ENCODE results near the gene PNP. TPM values are rescaled to one million over a fixed set of nuclear protein-coding genes. Genes with fewer than 3 reads are reported as not detected.
"Not testable (repeated sequence)": the region's sequence is repeated elsewhere in the genome, so short reads cannot be mapped to it uniquely, and the experiment has no call there.

PNP gene
- total RNA-seq, 1 donor from 2014 or later: 9.2 TPM

DNA sequence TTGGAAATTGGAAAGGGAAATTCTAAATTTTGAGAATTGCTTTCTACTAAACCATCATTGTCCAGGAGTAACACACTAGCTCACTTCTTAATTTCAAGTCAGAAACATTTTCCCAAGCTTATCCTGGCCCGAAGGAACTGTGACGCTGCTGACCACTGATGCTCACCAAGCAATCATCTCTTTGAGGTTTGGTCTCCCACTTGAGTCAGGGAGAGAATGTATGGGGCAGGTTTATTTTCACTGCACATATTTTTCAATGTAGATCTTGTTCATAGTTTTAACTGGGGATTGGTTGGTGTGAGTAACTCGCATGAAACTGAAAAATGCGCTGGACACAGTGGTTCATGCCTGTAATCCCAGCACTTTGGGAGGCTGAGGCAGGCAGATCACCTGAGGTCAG, 23.3 kb downstream of the PNP start:
- no peak for DNase-seq

DNA sequence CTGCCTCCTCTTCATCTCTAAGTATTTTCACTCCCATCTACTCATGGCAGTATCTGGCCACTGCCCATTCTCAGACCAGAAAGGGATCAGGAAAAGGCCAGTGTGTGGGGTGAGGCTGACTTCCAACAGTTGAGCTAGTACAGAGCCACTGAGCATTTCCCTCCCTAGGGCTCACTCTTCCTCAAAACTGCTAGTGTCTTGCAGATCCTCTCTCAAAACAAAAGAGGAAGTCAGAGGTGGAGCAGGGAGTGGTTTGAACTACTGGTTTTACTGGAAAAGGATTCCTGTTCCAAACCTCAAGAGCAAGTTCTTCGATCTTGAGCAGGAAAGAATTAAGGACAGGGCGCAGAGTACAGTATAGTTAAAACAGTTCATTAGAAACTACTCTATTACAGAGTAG, 24.4 kb downstream of the PNP start:
- DNase-seq: no peak

DNA sequence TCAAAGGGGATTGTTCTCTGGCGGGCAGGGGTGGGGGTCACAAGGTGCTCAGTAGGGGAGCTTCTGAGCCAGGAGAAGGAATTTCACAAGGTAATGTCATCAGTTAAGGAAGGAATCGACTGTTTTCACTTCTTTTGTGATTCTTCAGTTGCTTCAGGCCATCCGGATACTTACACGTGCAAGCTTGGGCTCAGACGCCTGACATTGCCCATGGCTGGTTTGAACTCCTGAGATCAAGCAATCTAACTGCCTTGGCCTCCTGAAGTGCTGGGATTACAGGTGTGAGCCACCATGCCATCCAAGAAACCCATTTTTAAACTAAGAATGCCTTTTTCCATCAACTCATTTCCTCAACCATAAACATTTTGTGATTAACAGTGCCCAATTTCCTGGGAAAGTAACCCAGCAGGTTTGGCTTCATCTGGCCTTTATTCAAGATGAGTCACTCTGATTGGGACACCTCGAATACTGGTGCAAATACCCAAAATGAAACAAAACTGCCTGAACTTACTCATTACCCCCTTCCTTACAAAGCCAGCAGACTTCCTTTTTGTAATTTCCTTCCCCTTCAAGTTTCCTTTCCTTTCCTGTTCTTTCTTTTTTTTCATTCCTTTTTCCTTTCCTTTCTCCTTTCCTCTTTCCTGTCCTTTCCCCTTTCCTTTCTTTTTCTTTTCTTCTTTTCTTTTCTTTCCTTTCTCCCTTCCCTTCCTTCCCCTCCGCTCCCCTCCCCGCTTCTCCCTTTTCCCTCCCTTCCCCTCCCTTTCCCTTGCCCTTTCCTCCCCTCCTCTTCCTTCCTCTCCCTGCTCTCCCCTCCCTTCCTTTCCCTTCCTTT, 25.9 kb downstream of the PNP start:
- no peak for DNase-seq

DNA sequence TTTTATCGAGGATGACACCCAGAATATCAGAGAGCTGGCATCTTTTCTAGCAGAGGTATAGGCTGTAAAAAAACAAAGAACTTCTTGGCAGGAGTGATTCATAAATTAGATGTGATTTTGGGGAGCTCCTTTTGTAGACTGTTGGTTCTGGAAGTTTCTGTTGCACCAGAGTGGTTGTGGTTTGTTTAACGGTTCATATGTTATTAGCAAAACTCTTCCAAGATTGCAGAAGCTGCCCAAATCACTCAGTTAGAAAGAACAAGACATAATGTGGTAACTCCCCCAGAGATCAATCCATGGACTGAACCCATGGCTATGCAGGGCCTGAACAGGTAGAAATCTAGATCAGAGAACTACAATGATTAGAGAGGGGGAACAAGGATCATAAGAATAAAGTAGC, 29.4 kb downstream of the PNP start:
- DNase-seq: no peak

DNA sequence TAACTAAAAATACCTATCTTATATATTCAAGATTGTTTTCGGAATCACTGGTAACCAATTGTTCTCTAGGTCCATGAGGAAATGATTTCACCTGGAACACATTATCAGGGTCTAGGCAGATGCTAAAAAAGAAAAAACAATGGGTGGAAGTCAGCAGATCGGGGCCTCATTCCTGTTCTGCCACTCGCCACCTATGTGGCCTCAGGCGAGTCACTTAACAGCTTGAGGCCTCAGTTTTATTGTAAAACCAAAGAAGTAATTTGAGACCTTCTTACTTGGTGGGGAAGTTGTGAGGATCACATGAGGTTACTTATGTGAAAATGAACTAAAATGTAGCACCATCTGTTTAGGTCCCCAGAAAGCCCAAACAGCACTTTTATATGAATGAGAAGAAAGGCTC, 29.9 kb downstream of the PNP start:
- no peak for DNase-seq

DNA sequence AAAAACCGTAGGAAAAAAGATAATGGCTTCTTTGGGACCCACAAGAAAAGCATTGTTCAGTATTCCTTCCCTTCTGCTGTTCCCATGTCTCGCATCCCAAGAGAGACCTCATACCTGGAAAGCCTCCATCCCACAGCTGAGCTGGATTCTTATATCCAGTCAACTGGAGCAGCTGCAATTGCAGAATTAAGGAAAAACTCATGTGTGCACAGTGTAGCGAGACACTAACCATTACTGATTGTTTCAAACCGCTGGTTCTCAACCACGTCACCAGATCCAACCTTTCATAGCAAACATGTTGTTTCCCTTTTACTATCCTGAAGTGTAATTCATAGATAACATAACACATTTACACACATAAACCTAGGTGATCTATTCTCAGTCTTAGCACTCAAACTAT, 30.7 kb downstream of the PNP start:
- DNase-seq: no peak

DNA sequence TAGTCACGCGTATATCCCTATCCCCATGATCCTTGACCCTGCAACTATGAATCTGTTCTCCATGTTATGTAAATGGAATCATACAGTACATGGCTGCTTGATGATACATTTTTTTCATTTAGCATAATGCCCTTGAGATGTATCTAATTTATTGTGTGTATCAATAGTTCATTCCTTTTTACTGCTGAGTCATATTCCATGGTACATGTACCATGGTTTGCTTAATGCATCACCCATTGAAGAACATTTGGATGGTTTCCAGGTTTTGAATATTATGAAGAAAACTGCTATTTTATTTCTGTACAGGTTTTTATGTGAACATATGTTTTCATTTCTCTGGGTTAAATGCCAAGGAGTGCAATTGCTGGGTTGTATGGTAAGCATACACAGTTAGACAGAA, 32.1 kb downstream of the PNP start:
- no peak for DNase-seq

DNA sequence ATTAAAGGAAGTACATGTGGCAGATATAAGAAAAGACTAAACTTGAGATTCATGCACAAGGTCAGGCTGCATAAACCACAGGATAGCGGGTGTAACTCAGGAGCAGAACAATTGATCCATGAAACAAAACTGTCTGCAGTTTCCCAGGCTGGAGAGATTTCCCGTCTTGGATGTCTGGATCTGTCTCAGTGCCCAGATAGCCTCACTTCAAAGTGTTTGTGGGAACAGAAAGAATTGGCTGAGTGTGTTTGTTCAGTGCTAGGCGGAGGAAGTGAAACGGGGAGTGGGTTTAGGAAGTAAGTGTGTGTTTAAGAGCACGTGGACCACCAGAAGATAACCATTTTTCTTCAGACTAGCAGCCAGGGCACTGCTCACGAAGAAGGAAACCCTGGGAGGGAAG, 34.7 kb downstream of the PNP start:
- no peak for DNase-seq

DNA sequence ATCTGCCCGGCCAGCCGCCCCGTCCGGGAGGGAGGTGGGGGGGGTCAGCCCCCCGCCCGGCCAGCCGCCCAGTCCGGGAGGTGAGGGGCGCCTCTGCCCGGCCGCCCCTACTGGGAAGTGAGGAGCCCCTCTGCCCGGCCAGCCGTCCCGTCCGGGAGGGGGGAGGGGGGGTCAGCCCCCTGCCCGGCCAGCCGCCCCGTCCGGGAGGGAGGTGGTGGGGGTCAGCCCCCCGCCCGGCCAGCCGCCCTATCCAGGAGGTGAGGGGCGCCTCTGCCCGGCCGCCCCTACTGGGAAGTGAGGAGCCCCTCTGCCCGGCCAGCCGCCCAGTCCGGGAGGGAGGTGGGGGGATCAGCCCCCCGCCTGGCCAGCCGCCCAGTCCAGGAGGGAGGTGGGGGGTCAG, 37.1 kb downstream of the PNP start:
- DNase-seq: not testable (repeated sequence)

DNA sequence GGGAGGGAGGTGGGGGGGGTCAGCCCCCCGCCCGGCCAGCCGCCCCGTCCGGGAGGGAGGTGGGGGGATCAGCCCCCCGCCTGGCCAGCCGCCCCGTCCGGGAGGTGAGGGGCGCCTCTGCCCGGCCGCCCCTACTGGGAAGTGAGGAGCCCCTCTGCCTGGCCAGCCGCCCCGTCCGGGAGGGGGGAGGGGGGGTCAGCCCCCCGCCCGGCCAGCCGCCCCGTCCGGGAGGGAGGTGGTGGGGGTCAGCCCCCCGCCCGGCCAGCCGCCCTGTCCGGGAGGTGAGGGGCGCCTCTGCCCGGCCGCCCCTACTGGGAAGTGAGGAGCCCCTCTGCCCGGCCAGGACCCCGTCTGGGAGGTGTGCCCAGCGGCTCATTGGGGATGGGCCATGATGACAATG, 37.5 kb downstream of the PNP start:
- DNase-seq: not testable (repeated sequence)

DNA sequence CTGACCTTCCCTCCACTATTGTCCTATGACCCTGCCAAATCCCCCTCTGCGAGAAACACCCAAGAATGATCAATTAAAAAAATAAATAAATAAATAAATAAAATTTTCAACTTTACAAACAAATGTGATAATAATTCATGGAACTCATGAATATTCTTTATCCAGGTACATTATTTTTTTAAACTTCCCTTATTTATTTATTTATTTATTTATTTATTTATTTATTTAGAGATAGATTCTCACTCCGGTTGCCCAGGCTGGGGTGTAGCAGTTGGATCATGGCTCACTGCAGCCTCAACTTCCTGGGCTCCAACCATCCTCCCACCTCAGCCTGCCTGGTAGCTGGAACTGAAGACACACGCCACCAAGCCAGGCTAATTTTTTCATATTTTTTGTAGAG, 38.3 kb downstream of the PNP start:
- not testable (repeated sequence) for DNase-seq

DNA sequence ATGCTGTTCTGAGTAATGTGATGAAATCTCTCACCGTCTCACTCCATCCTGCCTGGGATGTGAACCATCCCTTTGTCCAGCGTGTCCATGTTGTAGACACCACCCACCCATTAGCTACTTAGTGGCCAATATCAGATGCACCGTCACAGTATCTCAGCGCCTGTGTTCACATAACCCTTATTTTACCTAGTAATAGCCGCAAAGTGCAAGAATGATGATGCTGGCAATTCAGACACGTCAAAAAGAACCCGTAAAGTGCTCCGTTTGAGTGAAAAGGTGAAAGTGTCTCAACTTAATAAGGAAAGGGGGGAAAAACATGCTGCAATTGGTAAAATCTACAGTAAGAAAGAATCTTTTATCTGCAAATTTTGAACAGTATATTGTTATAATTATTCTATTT, 39.2 kb downstream of the PNP start:
- DNase-seq: no peak

DNA sequence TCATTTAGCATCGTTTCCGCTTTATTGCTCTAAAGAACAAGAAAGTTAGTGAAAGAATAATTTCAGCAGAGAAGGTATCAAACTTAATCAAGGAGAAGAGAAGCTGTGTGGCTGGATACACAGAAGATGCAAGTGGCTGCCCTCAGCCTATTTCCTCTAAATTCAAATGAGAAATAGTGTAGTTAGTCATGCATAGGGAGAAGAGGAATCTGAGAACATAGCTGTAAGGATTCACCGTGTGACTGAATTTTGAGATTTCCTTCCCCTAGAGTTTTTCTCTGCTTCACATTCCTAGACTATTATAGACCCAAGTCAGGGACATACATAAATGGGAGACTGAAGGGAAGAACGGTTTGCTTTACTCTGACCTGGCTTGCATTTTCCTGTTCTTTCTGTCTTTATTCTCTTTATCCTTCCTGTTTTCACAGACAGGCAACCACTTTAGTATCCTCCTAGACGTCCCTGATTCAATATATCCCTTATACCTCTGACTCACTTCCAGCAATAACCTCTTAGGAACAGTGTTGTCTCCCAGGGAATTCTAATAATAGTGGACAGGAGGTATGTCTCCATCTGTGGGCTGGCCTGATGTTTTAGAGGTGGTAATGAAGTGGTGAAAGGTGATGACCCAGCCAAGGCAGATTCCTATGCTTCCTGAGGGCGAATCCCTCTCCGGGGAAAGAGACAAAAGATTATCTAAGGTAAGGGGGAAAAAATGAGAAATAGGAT, 43.1 kb downstream of the PNP start:
- DNase-seq: no peak

DNA sequence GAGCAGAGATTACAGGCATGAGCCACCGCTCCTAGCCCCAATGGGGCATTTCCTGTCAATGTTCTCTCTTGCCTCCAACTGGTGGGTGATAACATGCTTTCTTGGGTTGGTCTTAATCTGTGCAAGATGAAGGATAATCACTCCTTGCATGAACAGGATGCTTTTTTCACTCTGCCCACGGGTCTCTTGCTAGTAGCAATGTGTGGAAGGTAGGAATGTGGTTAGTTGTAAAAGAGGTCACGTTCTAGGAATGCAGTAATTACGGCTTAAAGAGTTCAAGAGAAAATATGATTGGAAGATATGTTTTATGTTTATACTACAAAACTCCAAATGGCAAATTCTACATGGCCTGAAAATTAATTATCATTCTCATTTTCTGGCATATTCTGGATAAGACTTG, 46.6 kb downstream of the PNP start:
- DNase-seq: no peak

DNA sequence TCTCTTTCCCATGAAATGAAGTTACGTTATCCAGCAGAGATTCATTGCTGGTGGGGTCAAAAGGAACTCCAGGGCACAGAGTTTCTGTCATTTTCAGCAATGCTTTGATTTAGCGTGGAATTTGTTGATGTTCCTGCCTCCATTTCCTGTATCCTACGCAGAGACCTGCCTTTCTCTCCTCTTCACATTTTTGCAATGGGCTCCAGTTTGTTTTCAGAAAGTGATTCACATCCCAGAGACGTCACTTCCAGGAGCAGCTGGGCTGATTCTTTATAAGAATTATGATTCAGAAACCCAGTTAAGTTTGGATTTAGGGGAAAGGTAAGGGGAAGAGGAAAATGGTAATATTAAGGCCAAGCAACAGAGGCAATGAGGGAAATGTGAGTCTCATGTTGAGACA, 47.7 kb downstream of the PNP start:
- no peak for DNase-seq

DNA sequence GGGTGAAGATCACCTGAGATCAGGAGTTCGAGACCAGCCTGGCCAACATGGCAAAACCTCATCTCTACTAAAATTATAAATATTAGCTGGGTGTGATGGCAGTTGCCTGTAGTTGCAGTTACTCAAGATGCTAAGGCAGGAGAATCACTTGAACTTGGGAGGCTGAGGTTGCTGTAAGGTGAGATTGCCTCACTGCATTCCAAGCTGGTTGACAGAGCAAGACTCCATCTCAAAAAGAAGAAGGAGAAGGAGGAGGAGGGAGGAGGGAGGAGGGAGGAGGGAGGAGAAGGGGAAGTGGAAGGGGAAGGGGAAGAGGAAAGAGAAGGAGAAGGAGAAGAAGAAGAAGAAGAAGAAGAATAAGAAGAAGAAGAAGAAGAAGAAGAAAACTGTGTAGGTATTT, 53.1 kb downstream of the PNP start:
- DNase-seq: no peak

DNA sequence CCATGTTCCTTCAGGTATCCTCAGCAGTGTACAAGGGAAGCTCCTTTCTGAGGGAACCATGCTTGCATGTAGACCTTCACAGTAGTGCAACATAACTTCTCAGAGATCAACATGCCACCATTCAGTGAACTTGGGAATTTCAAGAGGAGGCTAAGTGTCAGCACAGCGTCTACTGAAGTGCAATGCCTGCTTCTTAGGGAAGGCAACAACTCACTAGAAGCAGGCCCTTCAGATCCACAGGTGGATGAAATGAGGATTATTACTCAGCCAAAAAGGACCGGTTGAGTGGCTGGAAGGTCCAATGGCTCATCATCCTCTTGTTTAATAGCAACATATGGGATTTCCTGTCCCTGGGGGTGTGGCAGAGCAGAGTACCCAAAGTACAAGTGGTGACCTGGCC, 54.8 kb downstream of the PNP start:
- no peak for DNase-seq

Other genes starting within 250 kb of the PNP start
- not detected for gene OR11H6, start 245.7 kb upstream of the PNP start, total RNA-seq
- not detected for gene OR11H7, start 240.4 kb upstream of the PNP start, total RNA-seq
- gene OR11H4, start 230.1 kb upstream of the PNP start, total RNA-seq: not detected
- gene TTC5, start 163.5 kb upstream of the PNP start, total RNA-seq: 23.3 TPM
- 72.5 TPM for gene CCNB1IP1, start 136.1 kb upstream of the PNP start, total RNA-seq
- gene PARP2, start 125.8 kb upstream of the PNP start, total RNA-seq: 14.2 TPM
- gene TEP1, start 55.9 kb upstream of the PNP start, total RNA-seq: 13.3 TPM
- gene KLHL33, start 33.2 kb upstream of the PNP start, total RNA-seq: 1.9 TPM
- gene OSGEP, start 14.6 kb upstream of the PNP start, total RNA-seq: 32.6 TPM
- 49.1 TPM for gene APEX1, start 14.2 kb upstream of the PNP start, total RNA-seq
- 19.5 TPM for gene PIP4P1, start 8.0 kb upstream of the PNP start, total RNA-seq
- not detected for gene RNASE10, start 36.1 kb downstream of the PNP start, total RNA-seq
- gene RNASE9, start 91.6 kb downstream of the PNP start, total RNA-seq: not detected
- not detected for gene RNASE11, start 118.6 kb downstream of the PNP start, total RNA-seq
- not detected for gene RNASE12, start 122.0 kb downstream of the PNP start, total RNA-seq
- not detected for gene OR6S1, start 172.3 kb downstream of the PNP start, total RNA-seq
- 21.0 TPM for gene RNASE4, start 215.2 kb downstream of the PNP start, total RNA-seq
- gene ANG, start 219.4 kb downstream of the PNP start, total RNA-seq: 4.3 TPM

All from tongue (tissue), 2 donors.